NB4 (cell line): ENCODE data around the gene PTGES3.

Source experiments
- MYC ChIP-seq: IDR thresholded peaks from 2 replicates; pipeline ENCODE4 v1.6.1; 2011; ENCODE audit warnings: low read depth, low read length
- POLR2A ChIP-seq: IDR thresholded peaks from 2 replicates; pipeline ENCODE4 v1.6.1; 2011; ENCODE audit warnings: mild to moderate bottlenecking; ENCODE audit not compliant: insufficient read length; ENCODE audit errors: extremely low read depth
- TF ChIP-seq, protein P1 (sequence below): IDR thresholded peaks from one replicate; pipeline ENCODE4 v1.5.1; 2012; ENCODE audit warnings: low read depth, low read length
- TF ChIP-seq, protein P2 (sequence below): IDR thresholded peaks from 2 replicates; pipeline ENCODE4 v1.6.1; 2011; ENCODE audit warnings: low read depth, low read length

DNA sequence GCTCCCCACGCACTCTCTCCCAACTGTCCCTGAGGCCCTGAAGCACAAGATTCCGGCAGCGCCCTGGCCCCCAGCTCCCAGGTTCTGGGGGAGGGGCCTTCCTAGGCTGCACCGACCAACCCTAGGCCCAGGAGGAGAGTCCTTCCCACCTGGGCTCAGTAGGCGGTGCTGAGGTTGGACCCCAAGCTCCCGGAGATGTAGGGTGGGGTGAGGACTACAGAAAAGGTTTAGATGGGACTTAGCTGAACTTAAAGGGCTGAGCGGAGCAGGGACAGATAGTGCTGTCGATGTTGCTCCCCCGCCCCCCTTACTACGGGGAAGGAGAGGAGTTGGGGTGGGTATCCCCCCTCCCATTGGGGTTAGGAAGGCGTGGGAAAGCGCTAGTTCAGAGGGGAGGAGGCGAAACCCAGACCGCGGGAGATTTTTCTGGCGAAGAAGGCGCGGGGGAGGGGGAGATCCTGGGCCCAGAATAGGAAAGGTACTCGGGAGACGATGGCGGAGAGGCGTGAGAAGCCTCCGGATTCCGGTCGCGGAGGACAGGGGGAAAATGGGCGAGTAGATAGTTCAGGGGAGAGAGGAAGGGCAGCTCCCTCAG, 53.7 kb downstream of the PTGES3 start:
- TF ChIP-seq, protein P1, sequence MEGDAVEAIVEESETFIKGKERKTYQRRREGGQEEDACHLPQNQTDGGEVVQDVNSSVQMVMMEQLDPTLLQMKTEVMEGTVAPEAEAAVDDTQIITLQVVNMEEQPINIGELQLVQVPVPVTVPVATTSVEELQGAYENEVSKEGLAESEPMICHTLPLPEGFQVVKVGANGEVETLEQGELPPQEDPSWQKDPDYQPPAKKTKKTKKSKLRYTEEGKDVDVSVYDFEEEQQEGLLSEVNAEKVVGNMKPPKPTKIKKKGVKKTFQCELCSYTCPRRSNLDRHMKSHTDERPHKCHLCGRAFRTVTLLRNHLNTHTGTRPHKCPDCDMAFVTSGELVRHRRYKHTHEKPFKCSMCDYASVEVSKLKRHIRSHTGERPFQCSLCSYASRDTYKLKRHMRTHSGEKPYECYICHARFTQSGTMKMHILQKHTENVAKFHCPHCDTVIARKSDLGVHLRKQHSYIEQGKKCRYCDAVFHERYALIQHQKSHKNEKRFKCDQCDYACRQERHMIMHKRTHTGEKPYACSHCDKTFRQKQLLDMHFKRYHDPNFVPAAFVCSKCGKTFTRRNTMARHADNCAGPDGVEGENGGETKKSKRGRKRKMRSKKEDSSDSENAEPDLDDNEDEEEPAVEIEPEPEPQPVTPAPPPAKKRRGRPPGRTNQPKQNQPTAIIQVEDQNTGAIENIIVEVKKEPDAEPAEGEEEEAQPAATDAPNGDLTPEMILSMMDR, result no peak
- TF ChIP-seq POLR2A, result no peak
- TF ChIP-seq, protein P2, sequence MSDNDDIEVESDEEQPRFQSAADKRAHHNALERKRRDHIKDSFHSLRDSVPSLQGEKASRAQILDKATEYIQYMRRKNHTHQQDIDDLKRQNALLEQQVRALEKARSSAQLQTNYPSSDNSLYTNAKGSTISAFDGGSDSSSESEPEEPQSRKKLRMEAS, result no peak
- no peak for TF ChIP-seq MYC
